Endometrial microvascular endothelial cells (primary cell): ENCODE measurements around the gene SNAP29. TPM values are rescaled to one million over a fixed set of nuclear protein-coding genes. Genes with fewer than 3 reads are reported as not detected.
"Not testable (repeated sequence)": the region's sequence is repeated elsewhere in the genome, so short reads cannot be mapped to it uniquely, and the experiment has no call there.

ENCODE experiments used
- in situ Hi-C: cut with HindIII; loops from 2 replicates; pipeline ENCODE4 v1.10.0; 2017; ENCODE audit warnings: low sequenced_read_pairs, low pct_unique_long_range_greater_than_20kb; ENCODE audit errors: inconsistent ontology term
- total RNA-seq: library from RNA; depleted of rRNA; stranded (reverse); fragments of >200 nt; gene quantifications from one replicate; pipeline ENCODE4 v1.2.3, GENCODE V29; 2015; ENCODE audit errors: inconsistent ontology term

Gene SNAP29
- total RNA-seq, 1 donor from 2014 or later, result 17.9 TPM

DNA sequence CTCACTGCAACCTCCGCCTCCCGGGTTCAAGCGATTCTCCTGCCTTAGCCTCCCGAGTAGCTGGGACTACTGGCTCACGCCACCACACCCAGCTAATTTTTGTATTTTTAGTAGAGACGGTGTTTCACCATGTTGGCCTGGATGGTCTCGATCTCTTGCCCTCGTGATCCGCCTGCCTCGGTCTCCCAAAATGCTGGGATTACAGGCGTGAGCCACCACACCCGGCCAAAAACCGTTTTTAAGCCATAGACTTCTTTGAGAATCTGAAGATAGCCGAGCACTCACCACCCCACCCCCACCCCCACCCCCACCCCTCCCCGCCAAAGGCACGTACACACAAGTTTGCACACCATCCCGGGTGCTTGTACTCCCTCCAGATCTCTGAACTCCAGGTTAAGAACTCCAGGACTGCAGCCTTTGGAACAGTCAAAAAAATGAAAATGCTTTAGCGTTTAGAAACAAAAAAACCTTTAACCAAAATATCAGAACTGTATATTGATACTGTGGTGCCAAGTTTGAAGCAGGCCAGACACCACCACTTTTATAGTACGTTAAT, 59.9 kb downstream of the SNAP29 start:
- in situ Hi-C loops, result no loop called here

DNA sequence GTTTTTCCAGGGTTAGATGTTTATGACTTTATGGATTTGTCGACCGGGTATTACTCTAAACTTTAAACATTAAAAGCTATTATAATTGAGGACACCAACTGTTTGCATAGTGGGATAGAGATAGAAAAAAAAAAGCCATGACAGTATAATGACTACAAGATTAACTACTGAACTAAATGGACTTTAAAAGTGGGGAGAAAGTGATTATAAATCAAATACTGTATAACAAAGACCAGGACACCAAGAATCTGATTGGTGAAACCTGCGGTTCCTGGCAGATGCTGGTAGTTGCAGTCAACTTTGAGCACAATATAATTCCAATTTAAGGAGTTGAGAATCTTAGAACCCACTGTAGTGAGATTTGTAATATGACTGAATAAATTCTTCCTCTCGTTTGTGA, 60.9 kb downstream of the SNAP29 start:
- in situ Hi-C loops, result no loop called here

DNA sequence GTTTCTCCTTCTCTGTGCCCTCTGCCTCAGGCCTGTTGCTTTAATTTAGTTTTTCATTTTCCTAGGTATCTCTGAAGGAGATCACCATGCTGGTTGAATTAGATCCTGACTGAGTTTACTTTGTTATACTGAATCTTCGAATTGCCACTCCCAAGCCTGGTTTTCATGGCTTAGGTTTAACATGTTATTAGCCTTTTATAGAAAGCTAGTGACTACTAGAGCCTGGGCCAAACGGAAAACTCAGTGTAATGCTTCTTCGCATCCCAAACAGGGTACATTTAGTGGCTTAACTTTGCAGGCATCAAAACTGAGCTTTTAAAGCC, 62.0 kb downstream of the SNAP29 start:
- in situ Hi-C loops, result no loop called here

DNA sequence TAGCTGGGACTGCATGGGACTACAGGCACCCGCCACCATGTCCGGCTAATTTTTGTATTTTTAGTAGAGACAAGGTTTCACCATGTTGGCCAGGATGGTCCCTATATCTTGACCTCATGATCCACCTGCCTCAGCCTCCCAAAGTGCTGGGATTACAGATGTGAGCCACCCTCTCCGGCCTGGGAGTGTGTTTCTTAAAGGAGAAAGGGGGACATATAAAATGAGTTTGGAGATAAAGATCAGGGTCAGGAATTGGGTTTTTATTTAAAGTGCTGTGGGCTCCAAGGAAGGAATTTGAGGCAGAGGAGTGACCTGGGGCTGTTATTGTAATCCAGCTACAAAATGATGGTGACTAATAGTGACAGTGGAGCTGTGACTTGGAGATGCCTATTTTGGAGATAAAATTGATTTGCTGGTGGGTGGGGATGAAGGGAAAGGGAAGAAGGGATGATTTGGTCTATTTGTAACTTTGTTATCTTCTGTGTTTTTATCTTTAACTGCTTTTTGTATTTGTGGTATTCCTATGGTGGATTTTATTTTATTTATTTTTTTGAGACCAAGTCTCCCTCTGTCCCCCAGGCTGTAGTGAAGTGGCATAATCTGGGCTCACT, 63.4 kb downstream of the SNAP29 start:
- in situ Hi-C loops, result no loop called here

DNA sequence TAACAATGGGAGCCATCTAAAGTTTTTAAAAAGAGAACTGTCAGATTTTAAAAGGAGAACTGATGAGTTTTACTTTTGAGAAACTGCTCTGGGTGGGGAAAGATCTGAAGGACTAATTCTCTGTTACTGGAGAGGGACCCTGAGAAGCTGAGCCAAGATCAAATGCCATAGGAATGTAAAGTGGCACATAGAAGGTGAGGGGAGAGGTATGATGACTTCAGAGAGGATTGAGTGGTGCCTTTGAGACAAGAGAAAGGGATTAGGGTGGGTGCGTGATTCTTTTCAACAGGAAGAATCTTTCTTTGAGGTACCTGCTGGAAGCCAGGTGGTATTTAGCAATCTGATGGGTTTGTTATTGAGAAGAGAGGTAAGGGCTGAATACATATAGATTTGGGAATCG, 67.4 kb downstream of the SNAP29 start:
- in situ Hi-C loops, result no loop called here

DNA sequence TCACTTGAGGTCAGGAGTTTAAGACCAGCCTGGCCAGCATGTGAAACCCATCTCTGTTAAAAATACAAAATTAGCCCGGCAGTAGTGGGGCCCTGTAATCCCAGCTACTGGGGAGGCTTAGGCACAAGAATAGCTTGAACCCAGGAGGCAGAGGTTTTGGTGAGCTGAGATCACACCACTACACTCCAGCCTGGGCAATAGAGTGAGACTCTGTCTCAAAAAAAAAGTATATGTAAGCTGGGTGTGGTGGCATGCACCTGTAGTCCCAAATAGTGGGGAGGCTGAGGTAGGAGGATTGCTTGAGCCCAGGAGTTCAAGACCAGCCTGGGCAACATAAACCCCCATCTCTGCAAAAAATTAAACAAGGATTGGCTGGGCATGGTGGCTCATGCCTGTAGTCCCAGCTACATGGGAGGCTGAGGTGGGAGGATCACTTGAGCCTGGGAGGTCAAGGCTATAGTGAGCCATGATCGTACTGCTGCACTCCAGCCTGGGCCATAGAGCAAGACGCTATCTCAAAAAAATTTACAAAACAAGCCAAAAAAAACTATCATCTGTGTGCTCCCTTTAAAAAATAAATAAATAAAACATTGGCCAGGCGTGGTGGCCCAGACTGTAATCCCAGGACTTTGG, 69.2 kb downstream of the SNAP29 start:
- in situ Hi-C loops, result no loop called here

DNA sequence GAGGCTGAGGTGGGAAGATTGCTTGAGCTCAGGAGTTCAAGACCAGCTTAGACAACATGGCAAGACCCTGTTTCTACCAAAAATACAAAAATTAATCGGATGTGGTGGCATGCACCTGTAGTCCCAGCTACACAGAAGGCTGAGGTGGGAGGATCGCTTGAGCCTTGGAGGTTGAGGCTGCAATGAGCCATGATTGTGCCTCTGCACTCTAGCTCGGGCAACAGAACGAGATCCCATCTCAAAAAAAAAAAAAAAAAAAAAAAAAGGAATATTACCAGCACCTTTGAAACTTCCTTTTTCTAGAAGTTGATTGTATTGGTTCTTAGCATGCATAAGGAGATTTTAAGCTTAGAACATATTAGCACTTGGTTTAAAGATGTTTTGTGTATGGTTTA, 69.8 kb downstream of the SNAP29 start:
- in situ Hi-C loops, result no loop called here

DNA sequence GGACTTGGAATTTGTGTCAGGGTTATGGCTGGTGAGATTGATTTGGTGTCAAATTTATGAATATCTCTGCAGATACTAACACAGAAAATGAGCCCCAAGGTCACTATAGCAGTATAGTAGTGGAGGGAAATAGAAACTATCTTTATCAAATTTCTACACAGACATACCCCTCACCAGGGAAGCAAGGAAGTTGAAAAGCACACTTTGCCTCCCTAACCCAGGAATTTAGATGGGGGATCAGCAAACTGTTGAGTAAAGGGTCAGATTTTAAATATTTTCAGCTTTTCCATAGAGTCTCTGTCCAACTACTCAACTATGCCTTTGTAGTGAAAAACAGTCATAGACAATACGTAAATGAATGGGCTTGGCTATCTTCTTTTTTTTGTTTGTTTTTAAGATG, 71.2 kb downstream of the SNAP29 start:
- in situ Hi-C loops, result no loop called here

DNA sequence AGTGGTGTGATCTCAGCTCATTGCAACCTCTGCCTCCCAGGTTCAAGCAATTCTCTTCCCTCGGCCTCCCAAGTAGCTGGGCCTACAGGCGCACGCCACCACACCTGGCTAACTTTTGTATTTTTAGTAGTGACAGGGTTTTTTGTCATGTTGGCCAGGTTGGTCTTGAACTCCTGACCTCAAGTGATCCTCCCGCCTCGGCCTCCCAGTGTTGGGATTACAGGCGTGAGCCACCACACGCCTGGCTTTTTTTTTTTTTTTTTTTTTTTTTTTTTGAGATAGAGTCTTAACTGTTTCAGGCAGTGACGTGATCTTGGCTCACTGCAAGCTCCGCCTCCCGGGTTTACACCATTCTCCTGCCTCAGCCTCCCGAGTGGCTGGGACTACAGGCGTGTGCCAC, 71.6 kb downstream of the SNAP29 start:
- in situ Hi-C loops, result not testable (repeated sequence)

DNA sequence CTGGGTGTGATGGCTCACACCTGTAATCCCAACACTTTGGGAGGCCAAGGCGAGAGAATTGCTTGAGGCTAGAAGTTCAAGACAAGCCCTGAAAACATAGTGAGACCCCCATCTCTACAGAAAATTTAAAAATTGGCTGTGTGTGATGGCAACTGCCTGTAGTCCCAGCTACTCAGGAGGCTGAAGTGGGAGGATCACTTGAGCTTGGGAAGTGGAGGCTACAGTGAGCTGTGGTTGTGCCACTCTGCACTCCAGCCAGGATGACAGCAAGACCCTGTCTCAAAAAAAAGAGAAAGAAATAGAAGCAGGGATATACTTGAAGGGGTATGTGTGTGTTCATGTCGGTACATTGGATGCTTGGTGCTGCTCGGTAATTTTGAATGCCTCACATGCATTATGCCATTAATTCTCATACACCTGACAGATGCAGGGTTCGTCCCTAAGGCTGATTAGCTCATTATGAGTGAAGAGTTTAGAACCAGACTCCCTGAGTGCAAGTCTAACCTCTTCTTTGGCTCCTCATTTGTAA, 72.4 kb downstream of the SNAP29 start:
- in situ Hi-C loops, result no loop called here

DNA sequence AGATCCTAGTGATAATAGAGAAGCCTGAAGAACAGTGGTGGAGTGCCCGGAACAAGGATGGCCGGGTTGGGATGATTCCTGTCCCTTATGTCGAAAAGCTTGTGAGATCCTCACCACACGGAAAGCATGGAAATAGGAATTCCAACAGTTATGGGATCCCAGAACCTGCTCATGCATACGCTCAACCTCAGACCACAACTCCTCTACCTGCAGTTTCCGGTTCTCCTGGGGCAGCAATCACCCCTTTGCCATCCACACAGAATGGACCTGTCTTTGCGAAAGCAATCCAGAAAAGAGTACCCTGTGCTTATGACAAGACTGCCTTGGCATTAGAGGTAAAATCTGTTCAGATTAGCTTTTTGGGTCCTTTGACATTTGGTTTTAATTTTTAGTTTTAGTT, 75.1 kb downstream of the SNAP29 start:
- in situ Hi-C loops, result no loop called here

DNA sequence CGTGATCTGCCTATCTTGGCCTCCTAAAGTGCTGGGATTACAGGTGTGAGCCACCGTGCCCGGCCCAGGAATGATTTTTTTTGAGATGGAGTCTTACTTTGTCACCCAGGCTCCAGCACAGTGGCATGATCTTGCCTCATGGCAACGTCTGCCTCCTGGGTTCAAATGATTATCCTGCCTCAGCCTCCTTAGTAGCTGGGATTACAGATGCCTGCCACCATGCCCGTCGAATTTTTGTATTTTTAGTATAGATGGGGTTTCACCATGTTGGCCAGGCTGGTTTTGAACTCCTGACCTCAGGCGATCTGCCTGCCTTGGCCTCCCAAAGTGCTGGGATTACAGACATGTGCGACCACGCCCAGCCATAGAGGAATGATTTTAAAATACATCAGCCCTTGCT, 76.2 kb downstream of the SNAP29 start:
- in situ Hi-C loops, result not testable (repeated sequence)

DNA sequence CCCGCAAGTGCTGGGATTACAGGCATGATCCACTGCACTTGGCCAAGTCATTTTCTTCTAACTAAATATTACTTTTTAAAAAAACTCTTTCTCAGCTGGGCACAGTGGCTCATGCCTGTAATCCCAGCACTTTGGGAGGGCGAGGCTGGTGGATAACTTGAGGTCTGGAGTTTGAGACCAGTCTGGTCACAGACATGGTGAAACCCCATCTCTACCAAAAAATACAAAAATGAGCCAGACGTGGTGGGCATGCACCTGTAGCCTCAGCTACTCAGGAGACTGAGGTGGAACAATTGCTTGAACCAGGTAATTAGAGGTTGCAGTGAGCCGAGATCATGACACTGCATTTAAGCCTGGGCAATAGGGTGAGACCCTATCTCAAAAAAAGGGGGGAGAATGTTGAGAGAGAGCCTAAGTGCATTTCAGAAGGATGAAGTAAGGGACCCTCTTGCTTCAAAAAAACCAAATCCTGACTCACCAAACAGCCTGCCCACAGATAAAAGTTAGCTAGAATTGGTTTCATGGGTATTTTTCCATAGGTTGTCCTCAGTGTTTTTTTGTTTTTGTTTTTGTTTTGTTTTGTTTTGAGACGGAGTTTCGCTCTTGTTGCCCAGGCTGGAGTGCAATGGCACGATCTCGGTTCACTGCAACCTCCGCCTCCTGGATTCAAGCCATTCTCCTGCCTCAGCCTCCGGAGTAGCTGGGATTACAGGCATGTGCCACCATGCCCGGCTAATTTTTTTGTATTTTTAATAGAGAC, 77.2 kb downstream of the SNAP29 start:
- in situ Hi-C loops, result not testable (repeated sequence)

DNA sequence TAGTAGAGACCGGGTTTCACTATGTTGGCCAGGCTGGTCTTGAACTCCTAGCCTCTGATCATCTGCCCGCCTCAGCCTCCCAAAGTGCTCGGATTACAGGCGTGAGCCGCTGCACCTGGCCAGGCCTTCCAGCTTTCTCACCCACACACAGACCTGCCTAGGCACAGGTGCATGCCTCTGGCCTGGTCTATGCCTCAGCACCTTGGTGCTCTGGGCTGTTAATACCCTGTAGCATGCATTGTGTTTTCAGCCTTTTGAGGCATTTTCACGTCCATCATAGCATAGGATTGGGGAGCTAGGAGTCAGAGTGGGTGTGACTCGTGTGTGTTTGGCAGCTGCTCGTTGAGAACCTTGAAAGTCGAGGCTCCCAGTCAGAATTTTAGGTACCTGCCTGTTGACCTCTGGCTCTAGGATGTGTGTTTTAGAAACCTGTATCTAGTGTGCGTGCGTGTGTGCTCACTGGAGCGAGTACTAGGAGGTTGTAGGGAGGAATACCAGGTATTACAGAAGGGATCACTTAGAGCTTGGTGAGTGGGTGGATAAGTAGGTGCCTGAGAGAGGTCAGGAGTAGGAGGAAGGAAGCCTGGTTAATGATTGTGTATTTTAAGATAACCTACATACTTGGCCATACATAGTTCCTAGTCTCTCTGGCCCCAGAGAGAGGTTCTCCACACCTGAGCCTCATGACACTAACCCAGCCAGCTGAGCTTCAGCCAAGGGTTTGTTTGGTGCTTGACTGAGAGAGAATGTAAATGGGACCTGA, 78.4 kb downstream of the SNAP29 start:
- in situ Hi-C loops, result no loop called here

DNA sequence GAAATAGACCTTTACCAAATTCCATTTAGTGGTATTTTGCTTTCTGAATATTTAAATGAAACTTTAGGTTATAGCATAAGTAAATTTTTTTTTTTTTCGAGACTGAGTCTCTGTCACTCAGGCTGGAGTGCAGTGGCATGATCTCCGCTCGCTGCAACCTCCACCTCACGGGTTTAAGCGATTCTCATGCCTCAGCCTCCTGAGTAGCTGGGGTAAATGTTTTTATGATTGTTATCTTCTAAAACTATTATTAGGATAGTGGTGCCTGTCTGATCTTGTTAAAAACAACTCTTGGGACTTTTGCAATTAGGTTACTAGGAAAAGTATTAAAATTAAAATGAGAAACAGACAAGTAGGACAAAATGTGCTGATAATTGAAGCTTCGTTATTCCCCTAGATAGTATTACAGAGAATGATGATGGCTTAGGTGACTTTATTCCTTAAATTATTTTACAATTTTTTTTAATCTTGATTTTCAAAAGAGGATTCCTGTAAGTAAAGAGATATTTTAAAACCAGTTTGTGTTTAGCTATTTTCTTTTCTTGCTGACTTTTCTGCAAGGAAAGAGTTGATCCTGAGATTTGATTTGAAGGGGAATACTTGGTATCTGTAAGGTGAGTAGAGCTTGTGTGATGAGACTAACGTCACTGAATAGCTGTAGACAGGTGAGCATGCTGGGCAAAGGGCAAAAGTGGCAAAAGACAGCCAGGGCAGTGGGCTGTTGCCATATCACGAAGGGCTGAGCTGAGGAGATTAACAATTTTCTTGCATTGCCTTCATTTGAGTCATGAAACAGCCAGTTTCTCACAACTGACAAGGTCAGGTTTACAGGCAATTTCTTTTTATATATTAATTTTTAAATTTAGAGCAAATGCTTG, 79.2 kb downstream of the SNAP29 start:
- in situ Hi-C loops, result no loop called here

DNA sequence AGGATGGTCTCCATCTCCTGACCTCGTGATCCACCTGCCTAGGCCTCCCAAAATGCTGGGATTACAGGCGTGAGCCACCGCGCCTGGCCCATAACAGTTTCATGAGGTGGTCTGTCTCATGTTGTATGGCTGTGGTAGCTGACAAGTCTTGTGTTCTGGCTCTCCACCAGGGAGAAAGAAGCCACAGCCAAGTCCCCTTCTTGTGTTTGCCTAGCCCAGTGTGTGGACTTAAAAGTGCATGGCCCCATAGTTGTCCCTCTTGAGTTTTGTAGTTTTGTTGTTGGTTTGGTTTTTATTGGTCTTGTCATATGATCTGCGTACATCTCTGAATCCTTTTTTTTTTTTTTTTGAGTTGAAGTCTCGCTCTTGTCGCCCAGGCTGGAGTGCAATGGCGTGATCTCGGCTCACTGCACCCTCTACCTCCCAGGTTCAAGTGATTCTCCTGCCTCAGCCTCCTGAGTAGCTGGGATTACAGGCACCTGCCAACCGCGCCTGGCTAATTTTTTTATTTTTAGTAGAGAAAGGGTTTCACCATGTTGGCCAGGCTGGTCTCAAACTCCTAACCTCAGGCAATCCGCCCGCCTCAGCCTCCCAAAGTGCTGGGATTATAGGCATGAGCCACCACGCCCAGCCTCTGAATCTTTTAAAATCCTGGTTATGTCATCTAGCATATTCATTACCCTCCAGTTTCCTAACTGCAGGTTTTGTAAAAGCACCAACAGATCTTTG, 80.8 kb downstream of the SNAP29 start:
- in situ Hi-C loops, result not testable (repeated sequence)

DNA sequence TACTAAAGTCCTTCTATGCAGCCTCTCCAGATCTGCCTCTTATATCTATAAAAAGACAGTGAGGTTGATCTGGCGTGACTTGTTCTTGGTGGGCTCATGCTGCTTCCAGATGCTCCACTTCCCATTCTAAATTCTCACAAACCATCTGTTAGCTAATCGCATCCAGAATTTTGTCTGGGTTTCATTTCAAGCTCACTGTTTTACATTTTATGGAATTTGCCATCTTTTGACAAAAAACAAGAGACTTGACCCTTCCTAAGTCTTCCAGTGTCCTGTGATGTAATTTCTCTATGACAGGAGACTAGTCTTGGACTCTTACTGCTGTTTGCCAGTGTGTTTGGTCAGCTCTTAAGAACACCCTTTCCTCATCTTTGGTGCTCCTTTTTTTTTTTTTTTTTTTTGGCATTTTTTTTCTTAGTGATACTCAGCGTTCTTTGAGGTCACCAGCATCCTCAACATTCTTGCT, 81.4 kb downstream of the SNAP29 start:
- in situ Hi-C loops, result no loop called here
